HG03103 (cell line): Measurements from ENCODE around the gene EIF4ENIF1.
"Not testable (repeated sequence)": the region's sequence is repeated elsewhere in the genome, so short reads cannot be mapped to it uniquely, and the experiment has no call there.

ENCODE experiments used
- ATAC-seq: cut with Tn5 transposase; IDR thresholded peaks from one replicate; pipeline ENCODE4 v1.9.1; 2021; ENCODE audit warnings: low read depth; ENCODE audit not compliant: unreplicated experiment

EIF4ENIF1 gene

DNA sequence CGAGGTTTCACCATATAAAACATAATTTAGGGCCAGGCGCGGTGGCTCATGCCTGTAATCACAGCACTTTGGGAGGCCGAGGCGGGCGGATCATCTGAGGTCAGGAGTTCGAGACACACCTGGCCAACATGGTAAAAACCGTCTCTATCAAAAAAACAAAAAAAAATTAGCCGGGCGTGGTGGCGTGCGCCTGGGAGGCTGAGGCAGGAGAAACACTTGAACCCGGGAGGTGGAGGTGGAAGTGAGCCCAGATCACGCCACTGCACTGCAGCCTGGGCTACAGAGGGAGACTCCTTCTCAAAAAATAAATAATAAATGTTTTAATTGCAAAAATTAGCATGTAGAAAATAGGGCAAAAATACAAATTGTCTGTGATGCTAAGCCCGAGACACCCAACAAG is 5.7 kb upstream of the EIF4ENIF1 start:
- ATAC-seq: no peak

DNA sequence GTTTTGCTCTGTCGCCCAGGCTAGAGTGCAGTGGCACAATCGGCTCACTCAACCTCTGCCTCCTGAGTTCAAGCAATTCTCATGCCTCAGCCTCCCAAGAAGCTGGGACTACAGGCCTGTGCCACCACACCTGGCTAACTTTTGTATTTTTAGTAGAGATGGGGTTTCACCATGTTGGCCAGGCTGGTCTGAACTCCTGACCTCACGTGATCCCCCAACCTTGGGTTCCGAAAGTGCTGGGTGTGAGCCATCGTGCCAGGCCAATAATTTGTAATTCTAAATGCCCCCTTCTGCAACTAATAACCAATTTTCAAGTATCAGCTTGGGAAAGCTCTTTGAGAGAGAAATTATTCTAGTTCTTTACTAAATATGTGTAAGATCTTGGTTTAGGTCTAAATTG is 3.7 kb upstream of the EIF4ENIF1 start:
- ATAC-seq: not testable (repeated sequence)

DNA sequence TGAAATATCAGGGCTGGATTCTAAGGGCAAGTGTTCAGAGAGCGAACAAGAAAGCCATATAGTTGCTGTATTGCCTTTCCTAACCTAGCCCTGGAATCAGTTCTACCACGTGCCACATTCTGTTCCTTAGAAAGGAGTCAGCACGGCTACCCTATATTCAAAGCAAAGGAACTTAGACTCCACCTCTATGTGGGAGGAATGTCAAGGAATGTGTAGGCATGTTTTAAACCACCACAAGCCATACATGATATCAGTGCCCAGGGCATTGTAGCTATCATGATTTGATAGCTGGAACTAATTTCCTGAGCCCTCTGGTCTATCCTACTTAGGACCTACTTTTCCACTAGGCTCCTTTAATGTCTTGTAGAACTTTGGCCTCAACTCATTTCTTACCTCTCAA is 2.5 kb upstream of the EIF4ENIF1 start:
- ATAC-seq: no peak

DNA sequence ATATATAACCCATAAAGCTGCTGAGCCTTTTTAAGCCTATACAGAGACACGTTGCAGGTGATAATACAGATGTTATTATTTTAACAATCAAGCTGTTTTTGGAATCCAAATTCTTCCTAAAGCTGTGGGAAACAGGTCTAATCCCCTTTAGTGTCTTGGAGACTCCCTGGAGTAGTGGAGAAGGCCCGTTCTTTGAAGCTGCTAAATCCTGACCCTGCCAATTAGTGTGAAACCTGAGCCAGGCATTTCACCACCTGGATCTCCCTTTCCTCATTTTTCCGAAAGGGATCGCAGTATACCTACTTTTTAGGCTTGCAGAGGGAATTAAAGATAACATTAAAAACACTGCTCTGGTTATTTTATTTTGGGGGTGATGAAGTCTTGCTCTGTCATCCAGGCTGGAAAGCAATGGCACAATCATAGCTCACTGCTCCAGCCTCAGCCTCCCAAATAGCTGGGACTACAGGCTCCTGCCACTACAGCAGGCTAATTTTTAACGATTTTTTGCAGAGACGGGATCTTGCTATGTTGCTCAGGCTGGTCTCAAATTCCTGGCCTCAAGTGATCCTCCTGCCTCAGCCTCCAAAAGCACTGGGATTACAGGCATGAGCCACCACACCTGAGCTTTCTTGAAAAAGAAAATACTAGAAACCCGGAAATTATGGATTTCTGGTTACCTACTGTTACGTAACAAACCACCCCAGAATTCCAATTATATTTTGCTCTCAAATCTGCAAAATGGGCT is 1.7 kb upstream of the EIF4ENIF1 start:
- ATAC-seq: no peak

DNA sequence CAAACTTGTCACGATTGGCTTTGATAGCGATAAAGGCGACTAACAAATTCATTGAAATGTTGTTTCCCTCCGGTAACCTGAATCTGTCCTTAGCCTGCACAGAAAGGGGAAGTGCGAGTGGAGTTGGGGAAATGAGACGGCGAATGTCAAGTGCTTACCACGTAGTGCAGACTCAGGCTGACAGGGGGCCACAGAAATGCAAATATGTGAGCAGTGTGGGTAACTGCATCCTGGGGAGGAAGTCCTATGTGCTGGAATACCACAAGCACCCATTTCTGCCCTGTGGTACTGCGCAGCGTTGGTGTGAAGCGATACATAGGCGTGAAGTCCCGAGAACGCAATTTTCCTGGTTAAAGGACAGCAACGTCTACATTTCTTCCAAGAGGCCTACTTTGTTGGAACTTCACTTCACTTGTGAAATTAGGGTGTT is 869 bp upstream of the EIF4ENIF1 start:
- peak; percentile 53 for ATAC-seq

DNA sequence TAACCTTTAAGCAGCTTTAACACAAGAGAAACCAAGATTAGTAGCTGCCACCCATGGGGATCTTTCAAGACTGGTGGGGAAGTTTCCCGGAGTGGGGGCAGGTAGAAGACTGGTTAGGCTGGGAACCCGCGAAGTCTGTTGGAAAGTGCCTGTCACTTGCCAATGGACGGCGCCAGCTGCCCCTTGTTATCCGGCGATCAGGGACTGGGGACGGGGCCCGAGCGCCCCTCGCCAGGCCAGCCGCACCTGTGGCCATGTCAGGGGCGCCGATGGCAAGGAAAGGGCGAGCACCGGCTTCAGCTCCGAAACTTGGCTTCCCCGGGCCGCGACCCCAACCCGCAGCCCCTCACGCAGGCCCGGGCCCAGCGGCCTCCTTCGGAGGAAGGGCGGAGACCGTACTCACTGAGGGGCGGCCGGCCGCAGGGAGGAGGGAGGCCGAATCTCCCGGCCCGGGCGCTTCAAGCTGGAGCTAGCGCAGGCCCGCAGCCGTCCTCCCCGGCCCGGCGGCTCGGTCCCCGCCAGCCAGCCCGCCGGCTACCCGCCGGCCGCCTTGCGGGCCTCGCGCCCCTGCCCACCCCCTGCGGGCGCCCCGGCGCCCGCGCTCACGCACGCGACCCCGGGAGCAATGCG is 539 bp downstream of the EIF4ENIF1 start:
- no peak for ATAC-seq

DNA sequence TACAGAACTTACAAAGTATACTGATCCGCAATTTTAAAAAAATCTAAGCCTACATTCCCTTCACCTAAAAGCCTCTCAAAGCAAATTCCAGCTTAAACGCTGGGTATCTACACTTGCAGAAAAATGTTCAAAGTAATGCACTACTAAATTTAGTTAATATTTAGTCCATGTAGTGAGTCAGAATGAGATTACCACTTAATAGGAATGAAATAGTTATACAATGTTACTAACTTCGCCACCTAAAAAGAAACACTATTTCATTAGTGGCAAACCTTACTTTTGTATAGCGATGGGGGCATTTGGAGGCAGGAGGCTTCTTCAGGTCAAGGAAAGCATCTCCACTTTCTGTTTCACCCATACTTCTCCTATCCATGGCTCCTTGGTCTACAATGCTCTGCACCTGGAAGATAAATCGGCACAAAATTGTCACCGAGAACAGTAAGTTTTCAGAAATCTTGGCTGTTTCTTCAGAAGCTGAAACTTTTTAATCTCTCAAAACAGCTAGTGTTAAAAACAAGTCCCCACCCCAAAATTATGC is 1.2 kb downstream of the EIF4ENIF1 start:
- ATAC-seq: no peak

DNA sequence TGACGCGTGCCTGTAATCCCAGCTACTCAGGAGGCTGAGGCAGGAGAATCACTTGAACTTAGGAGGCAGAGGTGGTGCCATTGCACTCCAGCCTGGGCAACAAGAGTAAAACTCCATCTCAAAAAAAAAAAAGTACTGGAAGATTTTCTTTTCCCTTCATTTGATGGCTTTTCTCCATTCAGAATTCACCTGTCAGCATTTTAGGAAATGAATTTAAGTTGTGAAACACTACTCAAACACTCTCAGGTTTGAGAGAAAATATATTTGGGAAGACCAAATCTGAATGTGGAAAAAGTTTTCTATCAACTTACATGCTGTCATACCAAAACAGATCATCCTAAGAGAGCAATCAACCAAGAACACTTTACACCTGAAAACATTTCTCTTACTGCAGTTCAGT is 2.7 kb downstream of the EIF4ENIF1 start:
- ATAC-seq: no peak

DNA sequence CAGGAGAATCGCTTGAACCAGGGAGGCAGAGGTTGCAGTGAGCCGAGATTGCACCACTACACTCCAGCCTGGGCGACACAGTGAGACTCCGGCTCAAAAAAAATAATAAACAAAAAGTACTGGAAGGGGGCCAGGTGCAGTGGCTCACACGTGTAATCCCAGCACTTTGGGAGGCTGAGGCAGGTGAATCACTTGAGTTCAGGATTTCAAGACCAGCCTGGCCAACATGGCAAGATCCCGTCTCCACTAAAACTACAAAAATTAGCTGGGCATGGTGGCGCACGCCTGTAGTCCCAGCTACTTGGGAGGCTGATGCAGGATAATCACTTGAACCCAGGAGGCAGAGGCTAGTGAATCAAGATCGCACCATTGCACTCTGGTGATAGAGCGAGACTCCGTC is 3.3 kb downstream of the EIF4ENIF1 start:
- ATAC-seq: not testable (repeated sequence)

DNA sequence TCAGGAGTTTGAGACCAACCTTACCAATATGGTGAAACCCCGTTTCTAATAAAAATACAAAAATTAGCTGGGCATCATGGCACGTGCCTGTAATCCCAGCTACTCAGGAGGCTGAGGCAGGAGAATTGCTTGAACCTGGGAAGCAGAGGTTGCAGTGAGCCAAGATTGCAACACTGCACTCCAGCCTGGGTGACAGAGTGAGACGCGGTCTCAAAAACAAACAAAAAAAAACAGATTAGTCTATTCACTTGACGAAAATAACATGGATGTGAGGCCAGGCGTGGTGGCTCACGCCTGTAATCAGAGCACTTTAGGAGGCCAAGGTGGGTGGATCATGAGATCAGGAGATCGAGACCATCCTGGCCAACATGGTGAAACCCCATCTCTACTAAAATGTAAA is 7.2 kb downstream of the EIF4ENIF1 start:
- not testable (repeated sequence) for ATAC-seq

DNA sequence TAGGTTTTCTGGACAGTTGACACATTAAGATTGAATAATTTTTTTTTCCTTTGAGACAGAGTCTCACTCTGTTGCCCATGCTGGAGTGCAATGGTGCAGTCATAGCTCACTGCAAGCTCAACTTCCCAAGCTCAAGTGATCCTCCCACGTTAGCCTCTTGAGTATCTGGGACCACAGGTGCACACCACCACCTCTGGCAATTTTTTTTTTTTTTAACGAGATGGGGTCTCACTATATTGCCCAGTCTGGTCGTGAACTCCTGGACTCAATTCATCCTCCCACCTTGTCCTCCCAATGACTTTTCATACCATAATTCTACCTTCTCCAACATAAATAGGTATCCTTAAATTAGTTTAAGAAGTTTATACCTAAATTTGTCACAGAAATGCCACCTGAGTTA is 8.5 kb downstream of the EIF4ENIF1 start:
- ATAC-seq: no peak

DNA sequence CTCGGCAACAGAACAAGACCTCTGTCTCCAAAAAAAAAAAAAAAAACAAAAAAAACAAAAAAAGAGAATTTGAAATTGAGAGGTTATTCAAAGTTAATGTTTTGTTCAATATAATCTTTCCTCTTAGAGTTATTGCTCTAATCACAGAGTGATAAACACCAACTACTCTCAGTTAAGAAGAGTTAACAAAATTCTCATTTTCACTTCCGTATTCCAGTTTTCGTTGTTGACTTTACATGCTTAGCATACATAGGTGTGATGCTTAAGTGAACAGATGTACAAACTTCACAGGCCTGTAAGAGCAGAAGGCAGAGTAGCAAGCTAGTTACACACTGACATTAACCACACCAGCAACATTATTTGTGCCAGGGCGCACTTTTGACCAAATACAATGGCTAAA is 12.3 kb downstream of the EIF4ENIF1 start:
- ATAC-seq: no peak

DNA sequence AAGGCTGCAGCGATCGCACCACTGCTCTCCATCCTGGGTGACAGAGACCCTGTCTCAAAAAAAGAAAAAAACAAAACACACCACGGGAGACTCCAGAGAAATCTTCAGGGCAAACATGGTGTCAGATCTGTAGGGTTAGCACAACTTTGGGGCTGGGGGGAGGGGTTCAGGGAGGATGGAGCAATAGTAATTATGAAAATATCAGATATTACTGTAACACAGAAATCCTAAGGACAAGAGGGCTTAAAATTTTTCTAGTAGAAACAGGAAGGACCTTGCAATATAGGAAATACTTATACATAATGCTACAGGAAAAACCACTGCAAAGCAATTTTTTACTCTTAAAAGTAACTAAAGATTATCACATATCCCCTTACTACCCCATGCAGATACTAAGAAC is 13.8 kb downstream of the EIF4ENIF1 start:
- no peak for ATAC-seq

DNA sequence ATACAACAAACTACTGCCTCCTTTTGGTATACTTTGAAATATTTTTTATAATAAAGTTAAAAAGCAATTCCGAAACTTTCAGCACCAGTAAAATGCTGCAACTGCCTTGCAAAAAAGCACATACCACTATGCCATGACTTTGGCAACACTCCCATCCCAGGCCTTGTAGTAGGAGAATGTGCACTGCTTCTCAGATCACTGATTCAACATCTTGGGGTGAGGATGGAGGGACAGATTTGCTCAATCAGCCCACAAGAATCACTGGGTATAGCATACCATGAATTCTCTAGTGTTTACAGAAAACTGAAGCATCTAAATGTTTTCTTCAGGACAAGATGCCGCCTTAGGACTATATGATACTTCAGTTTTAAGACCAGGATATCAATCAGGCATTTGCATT is 14.9 kb downstream of the EIF4ENIF1 start:
- no peak for ATAC-seq

DNA sequence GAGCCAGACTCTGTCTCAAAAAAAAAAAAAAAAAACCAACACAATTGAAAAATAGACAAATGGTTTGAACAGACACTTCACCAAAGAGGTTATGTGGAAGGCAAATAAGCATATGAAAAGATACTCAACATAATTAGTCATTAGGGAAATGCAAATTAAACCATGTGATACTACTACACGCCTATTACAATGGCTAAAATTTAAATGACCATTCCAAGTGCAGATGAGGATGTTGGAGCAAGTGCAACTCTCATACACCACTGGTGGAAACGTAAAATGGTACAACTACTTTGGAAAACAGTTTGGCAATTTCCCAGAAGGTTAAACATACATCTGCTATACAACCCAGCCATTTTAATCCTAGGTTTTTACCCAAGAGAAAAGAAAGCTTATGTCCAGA is 24.3 kb downstream of the EIF4ENIF1 start:
- no peak for ATAC-seq

DNA sequence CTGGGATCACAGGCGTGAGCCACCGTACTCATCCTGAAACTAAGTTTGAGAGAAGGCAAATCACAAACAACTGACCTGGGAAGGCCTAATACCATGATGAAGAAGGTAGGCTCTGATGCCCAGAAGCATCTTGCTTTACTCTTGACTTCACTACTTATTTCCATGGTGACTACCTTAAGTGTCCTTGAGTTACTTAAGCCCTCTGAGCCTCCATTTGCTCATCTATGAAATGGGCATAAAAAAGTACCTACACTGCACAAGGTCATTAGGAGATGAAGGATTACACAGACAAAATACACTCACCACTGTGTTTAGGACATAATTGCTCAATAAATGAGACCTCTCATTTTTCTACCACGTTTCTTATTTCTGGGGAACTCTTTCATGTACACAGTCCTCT is 27.9 kb downstream of the EIF4ENIF1 start:
- ATAC-seq: no peak

DNA sequence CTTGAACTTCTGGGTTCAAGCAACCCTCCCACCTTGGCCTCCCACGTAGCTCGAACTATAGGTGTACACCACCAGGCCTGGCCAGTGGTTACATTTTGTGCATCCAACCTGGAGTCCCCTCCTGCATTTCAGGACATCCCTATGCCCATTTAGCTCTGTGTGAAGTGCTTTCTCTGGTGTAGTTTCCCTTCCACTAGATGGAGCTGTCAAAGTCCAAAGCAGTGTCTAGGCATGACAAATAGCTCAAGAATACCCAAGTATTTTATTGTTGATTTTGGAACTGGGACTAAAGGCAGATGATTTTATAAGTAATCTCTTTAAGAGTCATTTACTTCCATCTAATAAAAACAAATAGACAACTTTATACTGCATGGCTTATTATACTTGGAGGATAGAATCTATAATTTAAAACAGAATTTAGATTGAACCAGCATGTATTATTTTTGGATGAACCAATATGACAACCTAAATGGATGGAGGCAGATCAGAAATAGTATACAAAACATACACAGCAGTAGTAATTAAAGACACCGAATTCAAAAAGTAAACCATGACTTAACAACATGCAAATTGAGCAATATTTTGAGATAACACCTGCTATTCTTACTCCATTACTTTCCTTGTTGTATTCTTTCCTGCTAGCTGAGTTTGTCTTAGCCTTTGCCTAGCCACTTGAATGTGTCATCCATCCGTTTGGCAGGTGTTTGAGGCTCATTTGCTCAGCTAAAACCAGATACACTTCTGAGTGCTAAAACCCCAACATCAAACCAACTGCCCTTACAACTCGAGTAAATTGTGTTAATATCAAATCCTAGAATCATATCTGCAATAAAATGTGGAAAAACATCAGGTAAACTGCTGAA is 37.7 kb downstream of the EIF4ENIF1 start:
- no peak for ATAC-seq

DNA sequence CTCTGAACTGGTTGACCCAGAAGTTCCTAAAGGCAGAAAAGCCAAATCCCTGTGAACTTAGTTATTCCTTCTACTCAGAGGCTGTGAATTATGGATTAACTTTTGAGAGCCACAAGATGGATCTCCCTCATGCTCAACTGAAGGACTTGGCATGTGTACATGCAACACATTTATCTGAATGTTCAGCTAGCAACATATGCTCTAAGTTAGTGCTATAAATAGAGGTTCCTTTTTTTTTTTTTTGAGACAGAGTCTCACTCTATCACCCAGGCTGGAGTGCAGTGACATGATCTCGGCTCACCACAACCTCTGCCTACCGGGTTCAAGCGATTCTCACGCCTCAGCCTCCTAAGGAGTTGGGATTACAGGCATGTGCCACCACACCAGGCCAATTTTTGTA is 40.1 kb downstream of the EIF4ENIF1 start:
- no peak for ATAC-seq

DNA sequence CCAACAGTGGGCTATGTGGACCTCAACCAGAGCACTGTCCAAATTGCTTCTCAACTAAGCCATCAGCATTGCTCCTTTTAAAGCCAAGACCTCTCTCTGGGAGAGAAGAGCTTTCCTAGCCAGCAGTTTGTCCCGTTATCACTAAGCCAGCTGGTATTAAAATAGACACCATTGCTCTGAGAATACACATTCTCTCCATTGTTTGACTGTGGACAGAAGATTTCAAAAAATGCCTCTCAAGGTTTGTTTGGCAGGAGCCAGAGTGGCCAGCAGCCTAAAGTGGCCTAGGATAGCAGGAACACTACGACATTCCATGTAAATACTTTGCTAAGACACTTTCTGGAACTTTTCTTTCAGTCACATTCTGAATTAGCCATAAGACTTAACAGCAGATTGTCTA is 41.3 kb downstream of the EIF4ENIF1 start:
- no peak for ATAC-seq

DNA sequence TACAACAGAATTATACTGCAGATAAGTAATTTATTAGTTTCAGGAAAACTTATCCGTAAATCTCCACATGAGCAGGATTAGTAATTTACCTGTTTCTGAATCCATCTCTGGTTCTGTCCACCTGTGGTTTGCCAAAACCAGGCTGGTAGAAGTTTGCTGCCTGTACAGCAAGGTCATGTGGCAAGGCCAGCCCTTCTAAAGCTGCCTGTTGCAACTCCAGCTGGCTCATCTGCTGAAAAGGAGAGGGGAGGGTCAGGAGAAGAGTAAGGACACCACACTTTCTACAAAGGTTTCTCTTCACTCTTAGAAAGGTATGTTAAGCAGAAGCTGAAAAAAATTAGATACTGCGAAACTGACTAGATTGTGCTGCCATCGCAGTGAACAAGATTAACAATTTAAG is 42.3 kb downstream of the EIF4ENIF1 start:
- ATAC-seq: no peak

DNA sequence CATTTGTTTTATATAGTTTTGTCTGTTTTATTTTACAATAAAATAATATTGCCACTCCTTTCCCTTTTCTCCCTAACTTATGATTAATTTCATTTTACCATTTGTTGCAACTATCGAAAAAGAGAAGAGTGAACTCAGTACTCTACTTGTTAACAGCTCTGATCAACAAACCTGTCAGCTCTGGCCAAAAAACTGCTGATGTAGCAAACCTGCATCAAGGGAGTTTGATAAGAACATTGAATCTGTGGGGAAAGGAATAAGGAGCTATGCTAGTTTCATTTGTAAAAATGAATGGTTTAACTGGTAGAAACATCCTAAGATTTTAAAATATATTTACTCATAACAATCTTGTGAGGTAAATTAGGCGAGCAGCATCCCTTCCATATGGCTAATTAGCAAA is 42.9 kb downstream of the EIF4ENIF1 start:
- no peak for ATAC-seq
